Lower leg skin (tissue), 3 donors: ENCODE measurements around the gene CDH23.

Experiments used
- POLR2A ChIP-seq, 2 donors: fragments of 450-650 bp; IDR thresholded peaks; one replicate each; pipeline ENCODE4 v1.6.1; 2016 to 2017; ENCODE audit warnings: antibody characterized with exemption in 2 of 2, mild to moderate bottlenecking in 1 of 2, moderate library complexity in 1 of 2
- TF ChIP-seq, protein P1 (sequence below), 3 donors: fragments of 450-650 bp; IDR thresholded peaks; one replicate each; pipeline ENCODE4 v1.5.1; 2016; ENCODE audit warnings: antibody characterized with exemption in 3 of 3, mild to moderate bottlenecking in 3 of 3, moderate library complexity in 2 of 3

DNA sequence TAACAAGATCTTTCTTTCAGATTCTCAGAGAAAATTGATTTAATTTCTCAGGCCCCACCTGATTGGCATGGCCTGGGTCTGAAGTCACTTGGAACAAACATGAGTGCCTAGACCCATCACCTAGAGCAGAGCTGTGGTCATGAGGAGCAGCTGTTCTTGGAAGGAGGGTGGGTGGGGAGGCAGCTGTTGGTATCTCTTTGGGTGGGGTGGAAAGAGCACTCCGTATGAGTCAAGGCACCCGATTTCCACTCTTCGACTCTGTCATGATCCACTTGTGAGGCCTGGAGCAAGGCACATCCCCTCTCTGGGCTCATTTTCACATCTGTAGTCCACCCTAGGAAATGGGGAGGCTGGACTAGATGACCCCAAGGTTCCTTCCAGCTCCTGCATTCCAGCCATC lies 166.2 kb downstream of the CDH23 start:
- no peak for TF ChIP-seq POLR2A (IDR thresholded peaks at IDR 0.05)
- TF ChIP-seq, protein P1, sequence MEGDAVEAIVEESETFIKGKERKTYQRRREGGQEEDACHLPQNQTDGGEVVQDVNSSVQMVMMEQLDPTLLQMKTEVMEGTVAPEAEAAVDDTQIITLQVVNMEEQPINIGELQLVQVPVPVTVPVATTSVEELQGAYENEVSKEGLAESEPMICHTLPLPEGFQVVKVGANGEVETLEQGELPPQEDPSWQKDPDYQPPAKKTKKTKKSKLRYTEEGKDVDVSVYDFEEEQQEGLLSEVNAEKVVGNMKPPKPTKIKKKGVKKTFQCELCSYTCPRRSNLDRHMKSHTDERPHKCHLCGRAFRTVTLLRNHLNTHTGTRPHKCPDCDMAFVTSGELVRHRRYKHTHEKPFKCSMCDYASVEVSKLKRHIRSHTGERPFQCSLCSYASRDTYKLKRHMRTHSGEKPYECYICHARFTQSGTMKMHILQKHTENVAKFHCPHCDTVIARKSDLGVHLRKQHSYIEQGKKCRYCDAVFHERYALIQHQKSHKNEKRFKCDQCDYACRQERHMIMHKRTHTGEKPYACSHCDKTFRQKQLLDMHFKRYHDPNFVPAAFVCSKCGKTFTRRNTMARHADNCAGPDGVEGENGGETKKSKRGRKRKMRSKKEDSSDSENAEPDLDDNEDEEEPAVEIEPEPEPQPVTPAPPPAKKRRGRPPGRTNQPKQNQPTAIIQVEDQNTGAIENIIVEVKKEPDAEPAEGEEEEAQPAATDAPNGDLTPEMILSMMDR (IDR thresholded peaks at IDR 0.05): no peak
